Mucosa of rectum (tissue), 2 donors: ENCODE results near the gene USP13.
"Not testable (repeated sequence)": the region's sequence is repeated elsewhere in the genome, so short reads cannot be mapped to it uniquely, and the experiment has no call there.

Experiments
- H3K27ac ChIP-seq, 2 donors: one replicate each; pipeline ENCODE4 v1.7.0; 2013; ENCODE audit warnings: inconsistent platforms in 2 of 2, low read depth in 2 of 2, low read length in 2 of 2
- H3K27me3 ChIP-seq, 2 donors: one replicate each; pipeline ENCODE4 v1.7.0; 2013; ENCODE audit warnings: low read length in 2 of 2; ENCODE audit not compliant: control insufficient read depth in 2 of 2, insufficient read depth in 2 of 2
- H3K36me3 ChIP-seq, 2 donors: one replicate each; pipeline ENCODE4 v1.7.0; 2013; ENCODE audit warnings: low read length in 2 of 2; ENCODE audit not compliant: control insufficient read depth in 2 of 2, insufficient read depth in 2 of 2
- H3K4me1 ChIP-seq, 2 donors: one replicate each; pipeline ENCODE4 v1.7.0; 2013; ENCODE audit warnings: low read length in 2 of 2, mild to moderate bottlenecking in 1 of 2; ENCODE audit not compliant: control insufficient read depth in 2 of 2, insufficient read depth in 2 of 2
- H3K4me3 ChIP-seq, 2 donors: one replicate each; pipeline ENCODE4 v1.7.0; 2013; ENCODE audit warnings: low read length in 2 of 2
- H3K9ac ChIP-seq, 2 donors: one replicate each; pipeline ENCODE4 v1.7.0; 2013; ENCODE audit warnings: low read length in 2 of 2, low read depth in 1 of 2, mild to moderate bottlenecking in 1 of 2
- H3K9me3 ChIP-seq, 2 donors: one replicate each; pipeline ENCODE4 v1.7.0; 2013; ENCODE audit warnings: low read length in 2 of 2; ENCODE audit not compliant: control insufficient read depth in 2 of 2
- donor health status: healthy.
- donor health status: Normal muscosa, but diverticular disease.

USP13 gene

GRCh38 chr3:179782841-179783240, 130.0 kb downstream of the USP13 start:
- not testable (repeated sequence) for H3K27me3 ChIP-seq, H3K4me1 ChIP-seq, H3K27ac ChIP-seq, H3K9me3 ChIP-seq, H3K9ac ChIP-seq, H3K4me3 ChIP-seq, H3K36me3 ChIP-seq

GRCh38 chr3:179788996-179789395, 136.2 kb downstream of the USP13 start:
- no peak overlapping the region for H3K27ac ChIP-seq
- no peaks in the 10 kb centered on the region for H3K9me3 ChIP-seq
- no peak overlapping the region for H3K9ac ChIP-seq
- no peaks in the 10 kb centered on the region for H3K4me1 ChIP-seq
- no peak overlapping the region for H3K4me3 ChIP-seq
- no peaks in the 10 kb centered on the region for H3K27me3 ChIP-seq
- no peaks in the 10 kb centered on the region for H3K36me3 ChIP-seq

GRCh38 chr3:179791793-179792192, 139.0 kb downstream of the USP13 start:
- no peak overlapping the region for H3K9ac ChIP-seq
- H3K4me1 ChIP-seq = no peaks in the 10 kb centered on the region
- no peaks in the 10 kb centered on the region for H3K36me3 ChIP-seq
- H3K4me3 ChIP-seq = no peak overlapping the region
- no peaks in the 10 kb centered on the region for H3K9me3 ChIP-seq
- H3K27me3 ChIP-seq = no peaks in the 10 kb centered on the region
- H3K27ac ChIP-seq = no peak overlapping the region

- no peaks in the 10 kb centered on the region for H3K9me3 ChIP-seq
- no peak overlapping the region for H3K9ac ChIP-seq
- H3K4me3 ChIP-seq = no peak overlapping the region
- no peaks in the 10 kb centered on the region for H3K36me3 ChIP-seq
- no peak overlapping the region for H3K27ac ChIP-seq
- H3K27me3 ChIP-seq = no peaks in the 10 kb centered on the region
- no peaks in the 10 kb centered on the region for H3K4me1 ChIP-seq
These were observed 141.5 kb downstream of the USP13 start for GRCh38 chr3:179794355-179794754.

GRCh38 chr3:179796421-179796820, 143.6 kb downstream of the USP13 start:
- Histone ChIP-seq H3K4me1 (no peaks in the 10 kb centered on the region), H3K9me3 (no peaks in the 10 kb centered on the region), H3K9ac (no peak overlapping the region), H3K27ac (no peak overlapping the region), H3K4me3 (no peak overlapping the region), H3K36me3 (no peaks in the 10 kb centered on the region), H3K27me3 (peaks cover 0 to 4% of the 10 kb centered on the region in 2 donors)

- Histone ChIP-seq H3K4me1 (no peaks in the 10 kb centered on the region), H3K27me3 (peaks cover 0 to 5% of the 10 kb centered on the region in 2 donors), H3K4me3 (no peak overlapping the region), H3K9ac (no peak overlapping the region), H3K36me3 (no peaks in the 10 kb centered on the region), H3K27ac (no peak overlapping the region), H3K9me3 (no peaks in the 10 kb centered on the region)
These were observed 144.4 kb downstream of the USP13 start for GRCh38 chr3:179797192-179797591.

- no peaks in the 10 kb centered on the region for H3K9me3 ChIP-seq
- no peaks in the 10 kb centered on the region for H3K4me1 ChIP-seq
- H3K27ac ChIP-seq = no peak overlapping the region
- H3K9ac ChIP-seq = no peak overlapping the region
- H3K36me3 ChIP-seq = no peaks in the 10 kb centered on the region
- H3K27me3 ChIP-seq = peaks cover 0 to 10% of the 10 kb centered on the region in 2 donors
- H3K4me3 ChIP-seq = no peak overlapping the region
These were observed 148.4 kb downstream of the USP13 start for GRCh38 chr3:179801263-179801662.

- Histone ChIP-seq H3K9ac (no peak overlapping the region), H3K4me1 (no peaks in the 10 kb centered on the region), H3K27ac (no peak overlapping the region), H3K4me3 (no peak overlapping the region), H3K9me3 (no peaks in the 10 kb centered on the region), H3K27me3 (peaks cover 0 to 10% of the 10 kb centered on the region in 2 donors), H3K36me3 (no peaks in the 10 kb centered on the region)
These were observed 149.0 kb downstream of the USP13 start for GRCh38 chr3:179801856-179802255.

- Histone ChIP-seq H3K27ac (no peak overlapping the region), H3K36me3 (no peaks in the 10 kb centered on the region), H3K9me3 (no peaks in the 10 kb centered on the region), H3K4me3 (no peak overlapping the region), H3K9ac (no peak overlapping the region), H3K27me3 (peaks cover 0 to 8% of the 10 kb centered on the region in 2 donors), H3K4me1 (no peaks in the 10 kb centered on the region)
These were observed 153.3 kb downstream of the USP13 start for GRCh38 chr3:179806177-179806576.

GRCh38 chr3:179807588-179807987, 154.7 kb downstream of the USP13 start:
- peaks cover 0 to 5% of the 10 kb centered on the region in 2 donors for H3K27me3 ChIP-seq
- no peaks in the 10 kb centered on the region for H3K9me3 ChIP-seq
- no peaks in the 10 kb centered on the region for H3K4me1 ChIP-seq
- H3K36me3 ChIP-seq = no peaks in the 10 kb centered on the region
- H3K9ac ChIP-seq = no peak overlapping the region
- H3K27ac ChIP-seq = no peak overlapping the region
- H3K4me3 ChIP-seq = no peak overlapping the region

- Histone ChIP-seq H3K9me3 (no peaks in the 10 kb centered on the region), H3K4me3 (no peak overlapping the region), H3K27me3 (no peaks in the 10 kb centered on the region), H3K27ac (no peak overlapping the region), H3K9ac (no peak overlapping the region), H3K4me1 (no peaks in the 10 kb centered on the region), H3K36me3 (no peaks in the 10 kb centered on the region)
These were observed 156.8 kb downstream of the USP13 start for GRCh38 chr3:179809639-179810038.
